Measurements from ENCODE around the gene ATP2C2. TPM values are rescaled to one million over a fixed set of nuclear protein-coding genes. Genes with fewer than 3 reads are reported as not detected.
"Not testable (repeated sequence)": the region's sequence is repeated elsewhere in the genome, so short reads cannot be mapped to it uniquely, and the experiment has no call there.

The ATP2C2 gene
- total RNA-seq, 1 donor from 2014 or later, result not detected

DNA sequence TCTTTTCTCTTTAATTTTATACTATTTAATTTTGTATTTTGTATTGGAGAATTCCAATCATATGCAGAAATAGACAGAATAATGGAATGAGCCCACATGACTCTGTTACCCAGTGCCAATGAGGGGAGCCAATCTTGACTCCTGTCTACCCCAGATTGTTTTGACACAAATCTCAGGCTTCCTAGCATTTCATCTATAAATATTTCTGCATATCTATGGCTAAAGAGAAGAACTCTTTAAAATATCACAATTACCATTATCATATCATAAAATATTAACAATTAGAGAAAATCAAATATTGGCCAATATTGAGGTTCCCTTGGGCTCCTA is 23.7 kb downstream of the ATP2C2 start:
- Histone ChIP-seq H3K27me3 (no peaks in the 10 kb centered on the region), H3K4me3 (no peak overlapping the region), H3K27ac (no peak overlapping the region), H3K9me3 (no peaks in the 10 kb centered on the region), H3K36me3 (no peaks in the 10 kb centered on the region), H3K4me1 (no peaks in the 10 kb centered on the region)
- TF ChIP-seq, protein P1, sequence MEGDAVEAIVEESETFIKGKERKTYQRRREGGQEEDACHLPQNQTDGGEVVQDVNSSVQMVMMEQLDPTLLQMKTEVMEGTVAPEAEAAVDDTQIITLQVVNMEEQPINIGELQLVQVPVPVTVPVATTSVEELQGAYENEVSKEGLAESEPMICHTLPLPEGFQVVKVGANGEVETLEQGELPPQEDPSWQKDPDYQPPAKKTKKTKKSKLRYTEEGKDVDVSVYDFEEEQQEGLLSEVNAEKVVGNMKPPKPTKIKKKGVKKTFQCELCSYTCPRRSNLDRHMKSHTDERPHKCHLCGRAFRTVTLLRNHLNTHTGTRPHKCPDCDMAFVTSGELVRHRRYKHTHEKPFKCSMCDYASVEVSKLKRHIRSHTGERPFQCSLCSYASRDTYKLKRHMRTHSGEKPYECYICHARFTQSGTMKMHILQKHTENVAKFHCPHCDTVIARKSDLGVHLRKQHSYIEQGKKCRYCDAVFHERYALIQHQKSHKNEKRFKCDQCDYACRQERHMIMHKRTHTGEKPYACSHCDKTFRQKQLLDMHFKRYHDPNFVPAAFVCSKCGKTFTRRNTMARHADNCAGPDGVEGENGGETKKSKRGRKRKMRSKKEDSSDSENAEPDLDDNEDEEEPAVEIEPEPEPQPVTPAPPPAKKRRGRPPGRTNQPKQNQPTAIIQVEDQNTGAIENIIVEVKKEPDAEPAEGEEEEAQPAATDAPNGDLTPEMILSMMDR (IDR thresholded peaks at IDR 0.05), result no peak
- no peak for DNase-seq (ENCODE audit: low spot score in 2 of 2)
- intact Hi-C loops (cut with DNase I), result no loop called here

DNA sequence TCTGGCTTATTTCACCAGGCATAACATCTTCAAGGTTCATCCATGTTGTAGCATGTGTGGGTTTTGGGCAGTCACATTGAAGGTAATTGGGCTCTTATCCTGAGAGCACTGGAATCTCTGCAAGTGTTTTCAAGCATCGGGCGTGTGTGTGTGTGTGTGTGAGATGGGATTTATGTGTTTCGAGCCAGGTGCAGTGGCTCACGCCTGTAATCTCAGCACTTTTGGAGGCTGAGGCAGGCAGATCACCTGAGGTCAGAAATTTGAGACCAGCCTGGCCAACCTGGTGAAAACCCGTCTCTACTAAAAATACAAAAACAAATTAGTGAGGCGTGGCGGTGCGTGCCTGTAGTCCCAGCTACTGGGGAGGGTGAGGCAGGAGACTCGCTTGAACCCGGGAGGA is 27.7 kb downstream of the ATP2C2 start:
- H3K27ac ChIP-seq; intact Hi-C loops (cut with DNase I); H3K27me3 ChIP-seq; H3K9me3 ChIP-seq; H3K4me3 ChIP-seq; H3K4me1 ChIP-seq; H3K36me3 ChIP-seq; DNase-seq (ENCODE audit: low spot score in 2 of 2): not testable (repeated sequence)

DNA sequence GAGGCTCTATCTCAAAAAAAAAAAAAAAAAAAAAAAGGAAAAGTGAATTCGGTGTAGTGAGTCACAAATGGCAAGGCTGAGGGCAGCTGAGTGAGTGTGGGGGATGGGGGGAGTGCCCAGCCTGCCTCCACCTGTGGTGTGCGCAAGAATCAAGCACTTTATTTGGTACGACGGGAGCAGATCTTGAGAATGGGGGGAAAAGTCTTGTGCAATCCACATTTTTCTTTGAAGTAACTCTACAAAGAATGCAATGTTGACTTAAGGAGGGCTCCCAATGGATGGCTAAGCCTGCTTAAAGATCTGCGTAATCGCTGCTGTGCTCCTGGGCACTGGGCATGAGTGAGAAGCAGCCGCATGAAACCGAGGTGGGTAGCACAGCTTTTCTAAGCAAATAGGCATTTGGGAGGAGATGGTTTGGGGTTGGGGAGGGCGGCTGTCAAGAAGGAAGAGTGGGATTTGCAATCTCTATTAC is 28.2 kb downstream of the ATP2C2 start:
- Histone ChIP-seq H3K4me3 (no peak overlapping the region), H3K9me3 (peaks cover 0 to 3% of the 10 kb centered on the region in 2 donors), H3K4me1 (no peaks in the 10 kb centered on the region), H3K27me3 (no peaks in the 10 kb centered on the region), H3K36me3 (no peaks in the 10 kb centered on the region), H3K27ac (no peak overlapping the region)
- DNase-seq (ENCODE audit: low spot score in 2 of 2), result no peak
- intact Hi-C loops (cut with DNase I), result no loop called here
- TF ChIP-seq, protein P1 (IDR thresholded peaks at IDR 0.05), result no peak

DNA sequence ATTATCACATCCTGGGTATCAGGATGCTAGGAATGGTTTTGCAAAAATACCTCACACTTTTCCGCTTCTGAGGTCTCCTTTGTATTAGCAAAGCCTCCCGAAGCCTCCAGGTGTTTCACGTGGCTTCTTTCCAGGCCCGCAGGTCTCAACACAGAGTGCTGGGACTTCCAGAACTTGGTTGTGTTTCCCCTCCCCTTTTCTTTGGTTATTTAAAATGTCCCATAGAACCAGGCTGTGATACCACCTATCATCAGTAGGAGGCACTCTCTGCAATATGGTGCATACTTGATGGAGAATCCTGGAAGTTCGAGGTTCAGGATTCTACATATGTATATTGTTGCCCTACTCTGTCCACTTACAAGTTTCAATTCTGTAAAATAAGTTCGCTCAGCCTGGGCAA is 28.8 kb downstream of the ATP2C2 start:
- intact Hi-C loops (cut with DNase I), result no loop called here
- H3K9me3 ChIP-seq, result peaks cover 0 to 5% of the 10 kb centered on the region in 2 donors
- DNase-seq (ENCODE audit: low spot score in 2 of 2), result no peak
- H3K4me3 ChIP-seq, result no peak overlapping the region
- no peaks in the 10 kb centered on the region for H3K27me3 ChIP-seq
- no peak overlapping the region for H3K27ac ChIP-seq
- TF ChIP-seq, protein P1 (IDR thresholded peaks at IDR 0.05), result no peak
- H3K36me3 ChIP-seq, result no peaks in the 10 kb centered on the region
- no peaks in the 10 kb centered on the region for H3K4me1 ChIP-seq

DNA sequence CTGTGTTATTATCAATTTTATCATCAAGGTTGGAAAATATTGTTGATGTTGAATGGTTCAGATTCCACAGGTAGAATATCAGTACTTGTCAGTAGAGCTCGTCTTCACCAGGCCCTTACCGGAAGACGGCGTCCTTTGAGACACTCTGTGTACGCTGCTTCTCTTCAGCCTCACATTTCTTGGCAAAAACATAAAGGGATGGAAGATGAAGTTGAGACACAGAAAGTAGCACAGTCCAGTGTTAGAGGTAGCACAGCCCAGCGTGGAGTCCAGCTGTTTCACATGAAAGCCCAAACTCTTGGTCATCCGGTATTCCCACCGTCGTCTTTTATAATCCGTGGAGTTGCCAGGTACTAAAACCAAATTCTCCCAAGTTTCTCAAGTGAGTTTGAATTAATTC is 30.4 kb downstream of the ATP2C2 start:
- TF ChIP-seq, protein P1 (IDR thresholded peaks at IDR 0.05), result no peak
- intact Hi-C loops (cut with DNase I), result no loop called here
- Histone ChIP-seq H3K27ac (no peak overlapping the region), H3K36me3 (no peaks in the 10 kb centered on the region), H3K27me3 (no peaks in the 10 kb centered on the region), H3K4me1 (no peaks in the 10 kb centered on the region), H3K4me3 (no peak overlapping the region), H3K9me3 (peaks cover 0 to 5% of the 10 kb centered on the region in 2 donors)
- DNase-seq (ENCODE audit: low spot score in 2 of 2), result no peak

DNA sequence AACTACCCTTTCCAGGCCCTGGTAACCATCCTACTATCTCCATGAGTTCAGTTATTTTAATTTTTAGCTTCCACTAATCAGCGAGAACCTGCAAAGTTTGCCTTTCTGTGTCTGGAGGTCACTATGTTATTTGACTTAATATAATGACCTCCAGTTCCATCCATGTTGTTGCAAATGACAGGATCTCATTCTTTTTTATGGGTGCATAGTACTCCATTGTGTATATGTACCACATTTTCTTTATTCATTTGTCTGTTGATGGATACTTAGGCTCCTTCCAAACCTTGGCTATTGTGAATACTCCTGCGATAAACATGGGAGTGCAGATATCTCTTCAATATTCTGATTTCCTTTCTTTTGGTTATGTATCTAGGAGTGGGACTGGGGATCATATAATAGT is 31.6 kb downstream of the ATP2C2 start:
- DNase-seq (ENCODE audit: low spot score in 2 of 2); H3K4me1 ChIP-seq; H3K36me3 ChIP-seq; H3K27me3 ChIP-seq; H3K4me3 ChIP-seq; intact Hi-C loops (cut with DNase I); H3K27ac ChIP-seq; H3K9me3 ChIP-seq: not testable (repeated sequence)

DNA sequence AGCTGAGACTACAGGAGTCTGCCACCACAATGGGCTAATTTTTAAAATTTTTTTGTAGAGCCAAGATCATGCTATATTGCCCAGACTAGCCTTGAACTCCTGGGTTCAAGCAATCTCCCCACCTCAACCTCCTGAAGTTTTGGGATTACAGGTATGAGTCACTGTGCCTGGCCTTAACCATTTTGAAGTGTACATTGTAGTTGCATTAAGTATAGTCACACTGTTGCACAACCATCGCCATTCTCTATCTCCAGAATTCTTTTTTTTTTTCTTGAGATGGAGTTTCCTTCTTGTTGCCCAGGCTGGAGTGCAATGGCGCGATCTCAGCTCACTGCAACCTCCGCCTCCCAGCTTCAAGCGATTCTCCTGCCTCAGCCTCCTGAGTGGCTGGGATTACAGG is 35.1 kb downstream of the ATP2C2 start:
- H3K27me3 ChIP-seq; H3K27ac ChIP-seq; H3K36me3 ChIP-seq; DNase-seq (ENCODE audit: low spot score in 2 of 2); H3K4me3 ChIP-seq; H3K4me1 ChIP-seq; intact Hi-C loops (cut with DNase I); H3K9me3 ChIP-seq: not testable (repeated sequence)

Data from ascending aorta (tissue), 2 donors.